GM21576 (cell line): Measurements from ENCODE around the gene KIF5A.
A peak's percentile ranks its signal among the peaks of the same experiment; 100 is the strongest.

Experiments used
- ATAC-seq: cut with Tn5 transposase; IDR thresholded peaks from one replicate; pipeline ENCODE4 v1.9.1; 2021; ENCODE audit warnings: mild to moderate bottlenecking, moderate library complexity; ENCODE audit not compliant: unreplicated experiment

Gene KIF5A

DNA sequence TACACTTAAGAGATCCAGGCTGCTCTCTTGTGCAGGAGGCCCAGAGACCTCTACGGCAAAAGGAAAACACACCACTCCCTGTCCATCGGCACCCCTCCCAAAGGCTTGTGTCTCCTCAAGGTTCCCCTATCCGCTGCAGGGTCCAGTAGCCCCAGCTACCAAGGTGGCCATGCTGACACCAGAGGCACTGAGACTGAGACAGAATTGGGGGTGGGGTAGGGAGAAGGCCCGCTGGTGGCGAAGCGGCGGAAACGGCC lies 30.1 kb upstream of the KIF5A start:
- peak; percentile 0 for ATAC-seq

DNA sequence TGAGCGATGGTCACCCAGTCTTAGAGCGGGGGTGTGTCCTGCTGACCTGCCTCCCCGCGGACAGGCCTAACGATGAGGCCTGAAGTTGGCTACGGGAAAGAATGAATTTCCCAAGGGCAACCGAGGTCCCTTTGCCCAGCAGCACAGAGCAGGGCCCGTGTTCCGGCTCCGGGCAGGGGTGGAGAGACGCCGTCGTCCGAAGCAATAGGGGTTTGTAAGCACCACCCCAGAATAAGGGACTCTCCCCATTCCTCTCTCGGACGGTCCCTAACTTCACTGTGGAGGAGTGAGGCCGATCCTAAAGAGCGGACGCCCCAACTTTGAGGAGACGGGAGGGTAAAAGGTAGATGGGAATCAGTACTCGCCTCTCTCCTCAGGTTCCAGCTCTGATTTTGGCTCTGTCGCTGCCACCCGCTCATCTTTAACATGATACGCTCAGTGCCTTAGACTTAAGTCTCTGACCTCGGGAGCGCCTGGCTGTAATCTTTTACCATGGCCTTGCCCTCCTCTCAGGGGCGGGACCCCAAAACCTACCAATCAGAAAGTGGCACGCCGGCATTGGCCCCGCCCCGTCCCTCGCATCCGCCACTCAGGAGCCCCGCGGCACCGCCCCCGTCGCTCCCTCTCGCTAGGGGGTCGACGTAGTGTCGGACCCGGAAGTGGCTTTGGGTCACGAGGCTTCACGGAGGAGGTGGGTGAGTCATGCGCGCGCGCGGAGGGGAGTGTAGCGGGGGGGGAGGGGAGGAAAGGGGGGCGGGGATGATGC lies 29.6 kb upstream of the KIF5A start, which contains the start of gene DDIT3:
Gene DDIT3, minus strand, starts transcription at position 462 of the 766 bp plus-strand sequence. CDS start 3,108 bp downstream, outside the sequence.
- peak; percentile 62 for ATAC-seq

GRCh38 chr12:57521525-57522010 lies 28.3 kb upstream of the KIF5A start:
- no peak for ATAC-seq

GRCh38 chr12:57522011-57522886 lies 27.6 kb upstream of the KIF5A start, which contains the start of gene MBD6:
TSS of gene MBD6 (plus strand) at chr12:57522824. CDS start at chr12:57524304, 1,480 bp downstream.
- ATAC-seq, result peak; percentile 43

DNA sequence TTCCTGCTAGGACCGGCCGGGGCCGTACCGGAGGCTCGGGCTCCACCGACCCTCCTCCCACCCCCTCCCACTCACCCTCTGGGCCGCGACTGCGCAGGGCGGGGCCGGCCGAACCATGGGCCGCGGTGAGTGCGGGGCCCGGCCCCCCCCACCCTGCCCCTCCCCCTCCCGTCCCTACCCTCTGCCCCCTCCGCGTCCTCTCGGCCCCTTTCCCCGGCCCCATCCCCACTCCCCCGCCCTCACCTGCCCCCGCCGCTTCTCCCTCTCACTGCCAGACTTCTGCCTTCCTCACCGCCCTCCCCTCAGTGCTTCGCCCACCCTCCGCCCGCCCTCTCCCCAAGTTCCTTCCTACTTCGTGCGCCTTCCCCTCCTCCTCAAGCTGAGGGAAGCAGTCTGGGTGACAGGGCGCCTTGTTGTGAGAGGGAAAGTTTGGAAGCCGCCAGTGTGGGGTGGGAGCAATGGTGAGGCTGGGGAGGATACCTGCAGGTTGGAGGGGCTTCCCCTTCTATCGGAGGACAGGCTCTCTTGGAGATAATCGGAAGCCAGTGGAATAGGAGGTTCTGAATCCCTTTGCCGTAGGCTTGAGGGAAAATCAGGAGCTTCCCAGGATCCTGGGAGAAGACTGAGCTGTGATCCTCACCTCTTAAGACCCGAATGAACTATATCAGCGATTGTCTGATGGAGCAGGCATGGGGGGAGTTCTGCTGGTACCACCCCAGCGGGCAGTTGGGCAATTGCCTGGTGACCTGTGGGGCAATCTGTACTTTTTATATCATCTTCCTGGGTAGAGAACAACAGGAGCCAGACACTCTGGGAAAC lies 26.7 kb upstream of the KIF5A start:
- ATAC-seq, result no peak

- ATAC-seq, result no peak
Measured at GRCh38 chr12:57523706-57524614, 25.9 kb upstream of the KIF5A start.

DNA sequence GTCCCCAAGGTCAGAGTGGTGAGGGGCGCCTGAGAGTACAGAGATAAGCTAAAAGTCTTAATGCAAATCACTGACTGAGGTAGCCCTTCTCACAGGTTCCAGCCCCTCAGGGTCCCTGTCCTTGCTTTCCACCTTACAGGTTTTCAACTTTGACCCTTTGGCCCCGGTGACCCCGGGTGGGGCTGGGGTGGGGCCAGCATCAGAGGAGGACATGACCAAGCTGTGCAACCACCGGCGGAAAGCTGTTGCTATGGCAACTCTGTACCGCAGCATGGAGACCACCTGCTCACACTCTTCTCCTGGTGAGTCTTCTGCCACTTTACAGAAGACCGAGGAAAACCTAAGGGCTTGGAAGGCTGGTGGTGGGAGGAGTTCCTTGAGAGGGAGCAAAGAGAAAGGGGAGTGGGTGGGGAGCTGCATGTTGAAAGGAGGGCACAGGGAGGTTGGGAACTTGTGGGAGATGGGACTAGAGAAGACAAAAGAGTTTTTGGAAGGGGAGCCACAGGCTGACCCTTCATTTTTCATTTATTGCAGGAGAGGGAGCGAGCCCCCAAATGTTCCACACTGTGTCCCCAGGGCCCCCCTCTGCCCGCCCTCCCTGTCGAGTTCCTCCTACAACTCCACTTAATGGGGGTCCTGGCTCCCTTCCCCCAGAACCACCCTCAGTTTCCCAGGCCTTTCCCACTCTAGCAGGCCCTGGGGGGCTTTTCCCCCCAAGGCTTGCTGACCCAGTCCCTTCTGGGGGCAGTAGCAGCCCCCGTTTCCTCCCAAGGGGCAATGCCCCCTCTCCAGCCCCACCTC lies 24.8 kb upstream of the KIF5A start:
- no peak for ATAC-seq

GRCh38 chr12:57525615-57526383 lies 24.0 kb upstream of the KIF5A start:
- no peak for ATAC-seq

- no peak for ATAC-seq
Measured at GRCh38 chr12:57526477-57527126, 23.2 kb upstream of the KIF5A start.

GRCh38 chr12:57527184-57527583 lies 22.7 kb upstream of the KIF5A start:
- ATAC-seq, result no peak

DNA sequence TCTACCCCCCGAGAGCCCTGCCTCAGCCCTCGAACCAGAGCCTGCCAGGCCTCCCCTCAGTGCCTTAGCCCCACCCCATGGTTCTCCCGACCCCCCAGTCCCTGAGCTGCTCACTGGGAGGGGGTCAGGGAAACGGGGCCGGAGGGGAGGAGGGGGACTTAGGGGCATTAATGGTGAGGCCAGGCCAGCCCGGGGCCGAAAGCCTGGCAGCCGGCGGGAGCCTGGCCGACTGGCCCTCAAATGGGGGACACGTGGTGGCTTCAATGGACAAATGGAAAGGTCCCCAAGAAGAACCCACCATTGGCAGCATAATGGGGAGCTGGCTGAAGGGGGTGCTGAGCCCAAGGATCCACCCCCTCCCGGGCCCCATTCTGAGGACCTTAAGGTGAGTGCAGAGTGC lies 21.7 kb upstream of the KIF5A start:
- no peak for ATAC-seq

DNA sequence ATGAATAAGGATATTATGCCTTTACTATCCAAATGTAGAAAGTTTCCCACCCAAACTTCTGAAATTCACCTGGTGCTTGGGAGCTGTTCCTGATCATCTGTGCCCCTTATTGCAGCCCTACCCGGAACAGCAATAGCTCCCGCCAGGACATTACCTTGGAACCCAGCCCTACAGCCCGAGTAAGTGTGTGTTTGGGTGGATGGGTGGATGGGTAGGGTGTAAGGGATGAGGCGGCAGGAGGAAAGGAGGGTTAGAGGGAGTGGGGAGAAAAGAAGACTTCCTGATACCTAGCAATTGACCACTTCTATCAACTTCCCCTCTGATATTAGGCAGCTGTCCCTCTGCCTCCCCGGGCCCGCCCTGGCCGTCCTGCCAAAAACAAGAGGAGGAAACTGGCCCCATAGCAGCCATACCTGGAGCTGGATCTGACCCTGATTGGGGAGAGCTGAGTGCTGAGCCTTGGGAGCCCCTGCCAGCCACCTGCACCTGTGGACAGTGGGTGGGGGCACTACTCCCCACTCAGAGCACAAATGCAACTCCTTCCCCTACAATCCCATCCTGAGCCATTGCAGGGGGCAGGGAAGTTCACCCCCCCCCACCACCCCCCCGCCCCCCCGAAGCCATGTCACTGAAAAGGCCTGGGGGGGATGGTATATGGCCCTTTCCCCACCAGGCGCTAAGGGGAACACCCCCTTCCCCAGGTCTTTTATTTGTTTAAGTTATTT lies 20.9 kb upstream of the KIF5A start:
- no peak for ATAC-seq

DNA sequence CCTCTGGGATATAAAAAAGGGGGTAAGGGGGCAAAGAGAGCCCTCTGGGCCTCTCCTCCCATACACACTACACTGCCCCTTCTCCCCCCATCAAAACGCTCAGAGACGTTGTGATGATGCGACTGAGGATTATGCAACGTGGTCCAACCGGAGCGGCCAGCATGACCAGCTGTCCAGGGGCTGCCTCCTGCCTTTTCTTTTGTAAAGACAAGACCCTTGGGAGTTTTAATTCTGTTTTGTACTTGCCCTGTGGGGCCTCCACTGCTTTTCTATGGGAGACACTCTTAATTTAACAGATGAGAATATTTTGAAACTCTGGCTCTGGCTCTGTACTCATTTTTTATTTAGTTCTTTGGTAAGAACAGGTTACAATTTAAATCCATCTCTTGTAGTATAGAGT lies 20.0 kb upstream of the KIF5A start:
- no peak for ATAC-seq

- ATAC-seq, result no peak
Measured at GRCh38 chr12:57530396-57531142, 19.3 kb upstream of the KIF5A start.

DNA sequence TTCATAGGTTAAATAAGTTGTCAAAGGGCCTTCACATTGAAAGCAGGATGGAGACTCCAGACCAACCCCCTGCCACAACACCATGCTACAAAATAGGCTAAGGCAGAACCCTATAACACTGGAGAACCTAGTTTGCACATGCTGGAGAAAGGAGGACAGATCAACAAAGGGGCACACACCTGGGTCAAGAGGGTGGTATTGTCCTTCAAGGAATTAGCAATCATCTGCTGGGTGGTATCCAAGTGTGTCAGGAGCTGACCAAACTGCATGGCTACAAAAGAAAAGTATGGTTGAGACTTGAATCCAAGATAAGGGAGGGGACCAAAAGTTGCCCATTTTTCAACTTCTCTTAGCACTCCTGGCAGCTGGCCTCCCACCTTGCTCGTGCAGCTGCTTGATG lies 18.0 kb upstream of the KIF5A start:
- no peak for ATAC-seq

DNA sequence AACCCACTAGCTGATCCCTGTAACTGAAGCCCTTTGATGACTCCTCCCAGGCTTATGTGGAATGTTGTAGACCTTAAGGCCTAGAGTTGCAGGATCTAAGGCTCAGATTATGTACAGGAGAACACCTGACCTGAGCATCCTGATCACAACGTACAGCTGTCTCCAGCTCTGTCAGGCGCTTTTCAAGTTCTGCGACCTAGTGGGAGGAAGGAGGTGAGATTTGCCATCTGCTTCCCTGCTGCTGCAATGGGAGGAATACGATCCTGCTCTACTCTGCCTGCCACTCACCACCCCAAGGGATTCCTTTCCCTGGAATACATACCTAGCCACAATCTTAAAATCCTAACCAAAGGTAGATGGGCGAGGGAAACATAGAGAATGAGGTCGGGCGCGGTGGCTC lies 16.7 kb upstream of the KIF5A start:
- ATAC-seq, result no peak

DNA sequence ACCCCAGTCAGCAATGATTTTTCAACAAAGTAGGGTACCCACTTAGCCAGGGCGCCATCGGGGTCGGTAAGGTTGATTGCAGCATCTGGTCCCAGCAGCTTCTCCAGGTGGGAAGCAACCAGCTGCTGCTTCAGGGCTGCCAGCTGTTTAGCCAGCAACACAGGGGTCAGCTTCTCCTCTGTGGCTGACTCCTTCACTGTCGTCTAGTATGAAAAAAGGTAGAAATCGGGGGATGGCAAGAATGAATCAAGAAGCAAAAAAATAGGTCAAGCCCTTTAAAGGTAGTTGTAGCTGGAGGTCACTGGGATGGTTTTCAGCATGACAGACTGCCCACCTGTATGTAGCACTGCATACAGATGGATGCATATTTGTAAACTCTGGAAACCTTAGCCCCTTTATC lies 15.6 kb upstream of the KIF5A start:
- ATAC-seq, result no peak
